ENCODE data around the gene ROR2.

The ROR2 gene

DNA sequence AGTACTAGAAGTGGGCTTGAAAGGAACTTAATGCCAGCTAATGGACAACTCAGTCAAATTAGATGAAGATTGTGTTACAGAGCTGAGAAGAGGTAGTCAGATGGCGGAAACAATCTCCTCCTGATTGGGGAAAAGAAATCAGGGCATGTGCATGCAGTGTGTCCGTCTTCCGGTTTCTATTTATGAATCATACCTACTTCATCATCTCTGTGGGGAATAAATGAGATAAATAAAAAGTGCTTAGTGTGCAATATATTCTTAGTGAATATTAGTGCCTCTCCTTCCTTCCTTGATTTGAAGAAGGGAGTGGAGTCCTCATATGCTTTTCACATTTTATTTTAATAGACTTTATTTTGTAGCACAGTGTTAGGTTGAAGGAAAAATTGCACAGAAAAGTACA, 417.7 kb downstream of the ROR2 start:
- Histone ChIP-seq H3K4me2 (ENCODE audit: low read depth, low read length, poor library complexity, severe bottlenecking) (no peak overlapping the region), H3K9me3 (ENCODE audit: insufficient read depth, low read depth, low read length) (no peaks in the 10 kb centered on the region), H3K27me3 (ENCODE audit: insufficient read depth, low read length, poor library complexity, severe bottlenecking) (no peaks in the 10 kb centered on the region)

GRCh38 chr9:91530829-91531228, 419.2 kb downstream of the ROR2 start:
- Histone ChIP-seq H2AFZ (ENCODE audit: low read length) (no peak overlapping the region), H3K27me3 (ENCODE audit: insufficient read depth, low read length, poor library complexity, severe bottlenecking) (no peaks in the 10 kb centered on the region), H3K9ac (ENCODE audit: low read depth, low read length, poor library complexity, severe bottlenecking) (no peak overlapping the region), H4K20me1 (ENCODE audit: insufficient read depth, low read length, poor library complexity, severe bottlenecking) (no peaks in the 10 kb centered on the region), H3K4me3 (ENCODE audit: low read length, poor library complexity, severe bottlenecking) (no peak overlapping the region), H3F3A (ENCODE audit: low read depth) (no peaks in the 10 kb centered on the region), H3K9me3 (ENCODE audit: insufficient read depth, low read depth, low read length) (no peaks in the 10 kb centered on the region), H3K9me2 (replicated peaks; ENCODE audit: low read depth, low read length) (no peaks in the 10 kb centered on the region), H3K79me2 (ENCODE audit: insufficient read depth, low read length) (no peaks in the 10 kb centered on the region), H3K4me2 (ENCODE audit: low read depth, low read length, poor library complexity, severe bottlenecking) (no peak overlapping the region), H3K4me1 (ENCODE audit: insufficient read depth, low read length, poor library complexity, severe bottlenecking) (no peaks in the 10 kb centered on the region), H3K36me3 (ENCODE audit: insufficient read depth, low read length) (no peaks in the 10 kb centered on the region)
- TF ChIP-seq, protein P1, sequence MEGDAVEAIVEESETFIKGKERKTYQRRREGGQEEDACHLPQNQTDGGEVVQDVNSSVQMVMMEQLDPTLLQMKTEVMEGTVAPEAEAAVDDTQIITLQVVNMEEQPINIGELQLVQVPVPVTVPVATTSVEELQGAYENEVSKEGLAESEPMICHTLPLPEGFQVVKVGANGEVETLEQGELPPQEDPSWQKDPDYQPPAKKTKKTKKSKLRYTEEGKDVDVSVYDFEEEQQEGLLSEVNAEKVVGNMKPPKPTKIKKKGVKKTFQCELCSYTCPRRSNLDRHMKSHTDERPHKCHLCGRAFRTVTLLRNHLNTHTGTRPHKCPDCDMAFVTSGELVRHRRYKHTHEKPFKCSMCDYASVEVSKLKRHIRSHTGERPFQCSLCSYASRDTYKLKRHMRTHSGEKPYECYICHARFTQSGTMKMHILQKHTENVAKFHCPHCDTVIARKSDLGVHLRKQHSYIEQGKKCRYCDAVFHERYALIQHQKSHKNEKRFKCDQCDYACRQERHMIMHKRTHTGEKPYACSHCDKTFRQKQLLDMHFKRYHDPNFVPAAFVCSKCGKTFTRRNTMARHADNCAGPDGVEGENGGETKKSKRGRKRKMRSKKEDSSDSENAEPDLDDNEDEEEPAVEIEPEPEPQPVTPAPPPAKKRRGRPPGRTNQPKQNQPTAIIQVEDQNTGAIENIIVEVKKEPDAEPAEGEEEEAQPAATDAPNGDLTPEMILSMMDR (conservative IDR thresholded peaks at IDR 0.05; ENCODE audit: low read length), result no peak
- no peak for TF ChIP-seq EZH2phosphoT487 (IDR thresholded peaks at IDR 0.05; ENCODE audit: borderline replicate concordance)

More for the DNA sequence above, 417.7 kb downstream of the ROR2 start:
- Histone ChIP-seq H3K79me2 (ENCODE audit: insufficient read depth, low read length) (no peaks in the 10 kb centered on the region), H3K9me2 (replicated peaks; ENCODE audit: low read depth, low read length) (no peaks in the 10 kb centered on the region), H4K20me1 (ENCODE audit: insufficient read depth, low read length, poor library complexity, severe bottlenecking) (no peaks in the 10 kb centered on the region), H3K36me3 (ENCODE audit: insufficient read depth, low read length) (no peaks in the 10 kb centered on the region), H2AFZ (ENCODE audit: low read length) (no peak overlapping the region), H3K4me3 (ENCODE audit: low read length, poor library complexity, severe bottlenecking) (no peak overlapping the region), H3F3A (ENCODE audit: low read depth) (no peaks in the 10 kb centered on the region), H3K9ac (ENCODE audit: low read depth, low read length, poor library complexity, severe bottlenecking) (no peak overlapping the region), H3K4me1 (ENCODE audit: insufficient read depth, low read length, poor library complexity, severe bottlenecking) (no peaks in the 10 kb centered on the region)
- TF ChIP-seq, protein P1 (conservative IDR thresholded peaks at IDR 0.05; ENCODE audit: low read length), result no peak
- TF ChIP-seq EZH2phosphoT487 (IDR thresholded peaks at IDR 0.05; ENCODE audit: borderline replicate concordance), result no peak

- no peak overlapping the region for H3K4me3 ChIP-seq (ENCODE audit: low read length, poor library complexity, severe bottlenecking)
- H2AFZ ChIP-seq (ENCODE audit: low read length), result no peak overlapping the region
- no peaks in the 10 kb centered on the region for H3K4me1 ChIP-seq (ENCODE audit: insufficient read depth, low read length, poor library complexity, severe bottlenecking)
- H3K79me2 ChIP-seq (ENCODE audit: insufficient read depth, low read length), result no peaks in the 10 kb centered on the region
- H3F3A ChIP-seq (ENCODE audit: low read depth), result no peaks in the 10 kb centered on the region
- H3K9me3 ChIP-seq (ENCODE audit: insufficient read depth, low read depth, low read length), result no peaks in the 10 kb centered on the region
- H4K20me1 ChIP-seq (ENCODE audit: insufficient read depth, low read length, poor library complexity, severe bottlenecking), result no peaks in the 10 kb centered on the region
- H3K27me3 ChIP-seq (ENCODE audit: insufficient read depth, low read length, poor library complexity, severe bottlenecking), result no peaks in the 10 kb centered on the region
- no peaks in the 10 kb centered on the region for H3K36me3 ChIP-seq (ENCODE audit: insufficient read depth, low read length)
- no peaks in the 10 kb centered on the region for H3K9me2 ChIP-seq (replicated peaks; ENCODE audit: low read depth, low read length)
- no peak overlapping the region for H3K9ac ChIP-seq (ENCODE audit: low read depth, low read length, poor library complexity, severe bottlenecking)
- TF ChIP-seq EZH2phosphoT487 (IDR thresholded peaks at IDR 0.05; ENCODE audit: borderline replicate concordance), result no peak
- TF ChIP-seq, protein P1 (conservative IDR thresholded peaks at IDR 0.05; ENCODE audit: low read length), result no peak
- no peak overlapping the region for H3K4me2 ChIP-seq (ENCODE audit: low read depth, low read length, poor library complexity, severe bottlenecking)
Measured at GRCh38 chr9:91522481-91522880, 427.5 kb downstream of the ROR2 start.
